Spinal cord (tissue), 10 donors: Measurements from ENCODE around the gene EPHA3. TPM values are rescaled to one million over a fixed set of nuclear protein-coding genes. Genes with fewer than 3 reads are reported as not detected.

Experiments
- DNase-seq, 6 donors: peaks; one replicate each; pipeline versions ENCODE4 v3.0.0 to v3.0.0-alpha.2; 2013 to 2015; ENCODE audit warnings: low spot score in 6 of 6, low read depth in 4 of 6
- H3K27ac ChIP-seq: one replicate; pipeline ENCODE4 v1.5.1; 2013; ENCODE audit warnings: low read depth, low read length, control low read depth
- H3K27me3 ChIP-seq: one replicate; pipeline ENCODE4 v1.6.1; 2013; ENCODE audit warnings: low read length; ENCODE audit not compliant: control insufficient read depth, insufficient read depth
- H3K36me3 ChIP-seq: one replicate; pipeline ENCODE4 v1.6.1; 2013; ENCODE audit warnings: low read length; ENCODE audit not compliant: control insufficient read depth, insufficient read depth
- H3K4me1 ChIP-seq: one replicate; pipeline ENCODE4 v1.6.1; 2013; ENCODE audit warnings: low read length; ENCODE audit not compliant: control insufficient read depth, insufficient read depth
- H3K4me3 ChIP-seq: one replicate; pipeline ENCODE4 v1.5.1; 2013; ENCODE audit warnings: low read depth, low read length, control low read depth
- H3K9me3 ChIP-seq: one replicate; pipeline ENCODE4 v1.6.1; 2013; ENCODE audit warnings: low read length; ENCODE audit not compliant: control insufficient read depth, insufficient read depth
- WGBS: methylation state at CpG from one replicate; pipeline ENCODE4 v1.1.5; 2013; ENCODE audit warnings: missing lambda C conversion rate; ENCODE audit not compliant: insufficient coverage; 5-methylcytosine and 5-hydroxymethylcytosine counted together
- polyA plus RNA-seq, 2 donors: library from polyadenylated mRNA; unstranded; fragments of 120-200 nt; gene quantifications; one replicate each; pipeline ENCODE4 v1.2.1, GENCODE V29; 2013; ENCODE audit not compliant: insufficient read length in 2 of 2
- total RNA-seq, 2 donors: library from RNA; depleted of rRNA in 1 of 2; stranded (reverse); fragments of 120-200 nt in 1 of 2; fragments of >200 nt in 1 of 2; gene quantifications; one replicate each; pipeline versions ENCODE4 v1.2.3 to v1.2.4, GENCODE V29; 2013 to 2014
- donor health status: healthy.

The EPHA3 gene
- total and polyA plus RNA-seq, 4 donors = 10.5 to 44.6 (median 28.6) TPM

DNA sequence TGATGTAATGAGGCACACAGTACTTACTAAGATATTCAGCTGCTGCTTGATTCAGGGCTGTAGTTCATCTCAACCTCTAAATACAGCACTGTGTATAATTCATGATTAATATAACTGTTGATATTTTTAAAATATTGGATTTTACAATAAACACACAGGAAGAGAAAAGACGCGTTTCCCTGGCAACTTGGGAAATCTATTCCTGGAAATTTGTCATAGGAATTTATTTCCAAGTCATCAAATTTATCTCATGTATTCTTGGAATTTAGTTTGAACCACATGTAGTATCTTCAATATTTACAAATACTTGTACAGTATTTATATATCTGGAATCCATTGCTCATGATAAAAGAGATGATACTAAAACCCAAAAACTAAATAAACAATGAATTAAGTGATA is 30.6 kb downstream of the EPHA3 start:
- no peak overlapping the region for H3K4me3 ChIP-seq
- H3K9me3 ChIP-seq = no peaks in the 10 kb centered on the region
- WGBS = no CpG with 5 or more reads among the region's 2 CpGs
- H3K4me1 ChIP-seq = no peaks in the 10 kb centered on the region
- no peaks in the 10 kb centered on the region for H3K27me3 ChIP-seq
- H3K27ac ChIP-seq = no peak overlapping the region
- DNase-seq = no peak
- no peaks in the 10 kb centered on the region for H3K36me3 ChIP-seq

DNA sequence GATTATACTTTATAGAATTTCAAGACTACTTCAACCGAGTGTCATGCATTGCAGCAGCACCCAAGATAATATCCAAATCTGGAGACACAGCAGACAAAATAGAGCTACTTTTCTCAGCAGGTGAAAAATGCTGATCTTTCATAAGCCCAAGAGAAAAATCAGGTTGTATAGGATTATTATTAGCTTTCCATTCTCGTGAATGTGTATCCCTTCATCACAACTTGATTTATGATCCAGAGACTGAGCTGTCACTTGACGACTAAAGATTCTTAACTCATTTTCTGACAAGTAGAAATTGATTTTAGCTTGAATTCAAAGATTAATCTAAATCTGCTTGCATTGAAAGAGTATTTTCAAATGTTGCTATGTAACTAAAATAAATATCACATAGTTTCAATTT is 32.4 kb downstream of the EPHA3 start:
- Histone ChIP-seq H3K36me3 (no peaks in the 10 kb centered on the region), H3K9me3 (no peaks in the 10 kb centered on the region), H3K4me3 (no peak overlapping the region), H3K4me1 (no peaks in the 10 kb centered on the region), H3K27me3 (no peaks in the 10 kb centered on the region), H3K27ac (no peak overlapping the region)
- no CpG with 5 or more reads among the region's 3 CpGs for WGBS
- DNase-seq = peak in 1 of 6 donors; percentile 12

DNA sequence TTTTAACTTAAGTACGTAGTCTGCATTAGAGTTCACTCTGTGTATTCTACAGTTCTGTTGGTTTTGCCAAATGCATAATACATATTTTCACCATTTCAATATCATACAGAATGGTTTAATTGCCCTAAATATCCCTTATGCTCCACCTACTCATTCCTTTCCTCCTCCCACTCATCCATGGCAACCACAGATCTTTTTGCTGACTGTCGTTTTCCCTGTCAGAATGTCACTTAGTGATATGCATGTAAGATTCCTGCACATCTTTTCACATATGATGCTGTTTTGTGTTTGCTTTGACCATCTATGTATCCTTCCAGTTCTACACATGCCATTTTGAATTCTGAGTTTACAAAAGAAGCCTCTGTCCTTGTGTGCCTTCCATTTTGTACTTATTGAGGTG is 36.7 kb downstream of the EPHA3 start:
- H3K27me3 ChIP-seq = no peaks in the 10 kb centered on the region
- no peaks in the 10 kb centered on the region for H3K4me1 ChIP-seq
- no peak for DNase-seq
- H3K9me3 ChIP-seq = peaks cover 2% of the 10 kb centered on the region
- H3K27ac ChIP-seq = no peak overlapping the region
- WGBS = no CpG with 5 or more reads among the region's 2 CpGs
- no peaks in the 10 kb centered on the region for H3K36me3 ChIP-seq
- no peak overlapping the region for H3K4me3 ChIP-seq

DNA sequence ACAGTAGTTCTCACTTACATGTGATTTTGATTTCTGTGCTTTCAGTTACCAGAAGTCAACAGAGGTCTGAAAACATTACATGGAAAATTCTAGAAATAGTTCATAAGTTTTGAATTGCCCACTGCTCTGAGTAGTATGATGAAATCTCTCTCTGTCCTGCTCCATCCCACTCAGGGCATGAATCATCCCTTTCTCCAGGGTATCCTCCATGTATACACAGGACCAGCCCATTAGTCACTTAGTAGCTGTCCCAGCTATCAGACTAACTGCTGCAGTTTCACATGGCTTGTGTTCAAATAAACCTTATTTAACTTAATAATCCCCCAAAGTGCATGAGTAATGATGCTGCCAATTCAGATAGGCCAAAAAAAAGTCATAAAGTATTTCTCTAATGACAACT is 38.6 kb downstream of the EPHA3 start:
- DNase-seq = no peak
- no peaks in the 10 kb centered on the region for H3K36me3 ChIP-seq
- no peak overlapping the region for H3K27ac ChIP-seq
- no peaks in the 10 kb centered on the region for H3K27me3 ChIP-seq
- peaks cover 2% of the 10 kb centered on the region for H3K9me3 ChIP-seq
- no peak overlapping the region for H3K4me3 ChIP-seq
- no peaks in the 10 kb centered on the region for H3K4me1 ChIP-seq

DNA sequence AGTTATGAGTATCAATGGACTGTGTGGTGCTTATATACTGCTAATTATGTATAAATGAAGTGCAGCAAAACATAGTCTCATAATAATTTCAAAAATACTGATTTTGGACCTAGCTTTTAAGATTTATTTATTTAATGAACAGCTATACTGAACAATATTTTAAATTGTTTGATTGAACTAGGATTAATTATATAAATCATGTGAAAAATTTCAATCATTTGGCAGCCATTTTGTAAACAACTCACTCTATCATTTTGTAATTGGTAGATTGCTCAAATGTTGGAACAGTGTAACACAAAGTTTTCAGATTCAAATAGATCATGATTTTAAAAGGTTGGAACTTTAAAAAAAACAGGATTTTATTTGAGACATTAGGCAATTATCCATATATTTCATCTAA is 47.0 kb downstream of the EPHA3 start:
- Histone ChIP-seq H3K36me3 (no peaks in the 10 kb centered on the region), H3K27me3 (no peaks in the 10 kb centered on the region), H3K27ac (no peak overlapping the region), H3K4me3 (no peak overlapping the region), H3K9me3 (no peaks in the 10 kb centered on the region), H3K4me1 (no peaks in the 10 kb centered on the region)
- DNase-seq = no peak

DNA sequence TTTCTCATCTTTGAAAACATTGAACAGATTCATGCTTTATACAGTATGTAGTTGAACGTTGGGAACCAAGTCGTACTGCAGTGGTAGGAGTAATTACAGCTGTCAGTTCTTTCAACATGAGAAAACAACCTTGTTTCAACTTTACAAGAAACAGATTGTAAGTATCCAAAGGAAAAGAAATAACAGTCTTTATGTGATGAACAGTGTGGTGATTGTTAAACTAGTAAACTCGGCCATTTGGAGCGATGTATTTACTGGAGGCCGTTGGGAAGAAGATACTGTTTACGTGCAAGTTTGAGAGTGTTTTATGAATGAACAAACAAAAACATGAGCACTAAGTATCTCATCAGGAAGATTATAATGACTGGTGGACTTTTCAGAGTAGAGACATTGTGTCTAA is 48.4 kb downstream of the EPHA3 start:
- H3K36me3 ChIP-seq = no peaks in the 10 kb centered on the region
- DNase-seq = peak in 2 of 6 donors; percentile 39 to 41
- no peaks in the 10 kb centered on the region for H3K4me1 ChIP-seq
- no peaks in the 10 kb centered on the region for H3K9me3 ChIP-seq
- 37% methylated on average over 3 of the region's 6 CpGs for WGBS
- H3K27ac ChIP-seq = peak overlapping the region; percentile 40
- H3K4me3 ChIP-seq = no peak overlapping the region
- H3K27me3 ChIP-seq = no peaks in the 10 kb centered on the region

DNA sequence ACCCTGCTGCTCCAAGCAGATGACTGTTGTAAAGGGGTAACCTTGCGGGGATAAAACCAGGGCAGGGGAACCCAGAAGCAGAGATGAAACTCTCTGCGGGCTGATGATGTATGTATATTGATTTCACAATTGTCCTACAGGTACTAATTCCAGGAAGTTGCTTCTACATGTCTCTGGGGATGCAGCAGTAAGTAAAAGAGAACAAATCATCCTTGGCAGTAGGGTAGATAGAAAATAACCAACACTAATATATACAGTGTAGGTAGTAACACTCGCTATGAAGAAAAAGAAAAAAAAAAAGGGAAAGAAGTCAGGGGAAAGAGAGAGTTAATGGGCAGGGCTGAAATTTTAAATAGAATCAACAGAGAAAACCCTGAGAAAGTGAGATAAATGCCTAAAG is 50.2 kb downstream of the EPHA3 start:
- H3K27me3 ChIP-seq = no peaks in the 10 kb centered on the region
- no peak for DNase-seq
- no CpG with 5 or more reads among the region's 3 CpGs for WGBS

DNA sequence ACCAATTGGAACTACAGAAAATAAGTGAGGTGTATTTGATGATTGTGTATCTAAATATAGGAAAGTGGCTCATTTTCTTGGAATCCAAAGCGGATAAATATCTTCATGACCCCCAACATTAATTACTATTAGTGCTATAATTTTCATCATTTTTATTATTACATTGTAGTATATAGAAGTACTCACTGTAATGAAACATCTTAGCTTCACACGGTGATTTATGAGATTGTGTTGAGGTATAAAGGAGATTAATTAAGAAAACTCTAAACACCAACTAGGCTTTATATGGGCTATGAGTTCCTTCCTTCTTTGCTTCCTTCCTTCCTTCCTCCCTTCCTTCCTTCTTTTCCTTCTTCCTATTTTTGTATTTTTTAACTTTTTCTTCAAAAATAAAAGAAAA is 52.2 kb downstream of the EPHA3 start:
- H3K36me3 ChIP-seq = no peaks in the 10 kb centered on the region
- H3K27me3 ChIP-seq = no peaks in the 10 kb centered on the region
- no CpG with 5 or more reads among the region's 2 CpGs for WGBS
- H3K4me3 ChIP-seq = no peak overlapping the region
- no peaks in the 10 kb centered on the region for H3K9me3 ChIP-seq
- DNase-seq = no peak
- no peak overlapping the region for H3K27ac ChIP-seq
- H3K4me1 ChIP-seq = no peaks in the 10 kb centered on the region

More for the DNA sequence above, 50.2 kb downstream of the EPHA3 start:
- Histone ChIP-seq H3K4me1 (no peaks in the 10 kb centered on the region), H3K4me3 (no peak overlapping the region), H3K9me3 (no peaks in the 10 kb centered on the region), H3K27ac (no peak overlapping the region), H3K36me3 (no peaks in the 10 kb centered on the region)

DNA sequence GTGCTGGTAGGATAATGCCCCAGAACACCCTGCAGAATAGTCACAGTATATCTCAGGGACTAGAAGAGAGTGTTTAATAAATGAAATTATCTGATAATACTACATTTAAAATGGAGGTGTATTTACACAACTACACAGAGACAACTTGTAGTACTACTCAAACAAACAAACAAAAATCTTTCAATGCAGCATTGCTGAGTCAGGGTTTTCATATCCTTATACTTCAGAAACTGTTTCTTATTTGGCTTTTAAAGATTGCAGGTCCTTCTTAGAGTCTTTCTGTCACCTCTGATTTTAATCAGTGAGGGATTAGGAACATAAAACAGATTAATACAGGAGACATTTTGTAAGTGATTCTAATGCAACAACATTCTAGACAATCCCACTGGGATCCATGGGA is 57.4 kb downstream of the EPHA3 start:
- Histone ChIP-seq H3K4me1 (no peaks in the 10 kb centered on the region), H3K27ac (no peak overlapping the region), H3K9me3 (no peaks in the 10 kb centered on the region), H3K36me3 (no peaks in the 10 kb centered on the region), H3K4me3 (no peak overlapping the region), H3K27me3 (no peaks in the 10 kb centered on the region)
- DNase-seq = no peak

DNA sequence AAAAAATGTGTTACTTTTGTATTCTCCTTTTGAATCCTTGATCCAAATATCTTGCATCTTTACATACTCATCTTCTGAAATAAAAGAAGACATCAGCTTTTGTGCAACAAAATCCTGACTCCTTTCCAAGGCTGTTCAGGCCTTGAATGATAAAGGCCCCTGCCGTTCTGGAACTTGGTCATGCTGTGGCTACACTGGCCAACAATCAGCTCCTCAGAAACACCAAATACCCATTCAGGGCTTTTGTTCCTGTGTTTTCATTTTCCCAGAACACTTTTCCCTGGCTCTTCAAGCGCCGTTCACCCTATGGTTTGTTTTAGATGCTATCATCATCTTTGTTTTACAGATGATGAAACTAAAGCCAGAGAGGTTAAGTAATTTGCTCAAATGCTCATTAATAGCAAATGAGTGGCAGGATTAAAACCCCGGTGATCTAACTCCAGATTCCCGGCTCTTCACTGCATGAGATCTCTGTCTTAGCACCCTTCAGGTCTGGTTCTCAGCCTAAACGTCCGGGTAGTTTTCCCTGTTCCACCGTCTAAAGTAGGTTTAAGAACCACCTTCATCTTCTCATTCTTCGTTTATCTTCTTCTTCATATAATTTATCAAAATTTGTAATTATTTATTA is 58.3 kb downstream of the EPHA3 start:
- DNase-seq = peak in 2 of 6 donors; percentile 45 to 52
- Histone ChIP-seq H3K4me1 (no peaks in the 10 kb centered on the region), H3K27ac (no peak overlapping the region), H3K4me3 (no peak overlapping the region), H3K27me3 (no peaks in the 10 kb centered on the region), H3K9me3 (no peaks in the 10 kb centered on the region), H3K36me3 (no peaks in the 10 kb centered on the region)
- 29% methylated on average over 4 of the region's 9 CpGs for WGBS
